GM23338 (cell line): ENCODE results near the gene TWIST2.

Experiments used
- CTCF ChIP-seq, 2 experiments: fragments of 200-600 bp in 1 of 2; sonication (generic) in 1 of 2; conservative IDR thresholded peaks; 2 replicates each; pipeline versions ENCODE4 v1.5.1 to v1.6.1; 2016 to 2017; ENCODE audit warnings: antibody characterized with exemption in 2 of 2, low read depth in 2 of 2, mild to moderate bottlenecking in 2 of 2, moderate library complexity in 1 of 2
- EZH2 ChIP-seq: fragments of 200-600 bp; sonication (generic); IDR thresholded peaks from one replicate; pipeline ENCODE4 v1.8.0; 2017; ENCODE audit warnings: antibody characterized with exemption, mild to moderate bottlenecking, low read depth; ENCODE audit not compliant: unreplicated experiment
- POLR2AphosphoS5 ChIP-seq: IDR thresholded peaks from 2 replicates; pipeline ENCODE4 v1.6.1; 2016; ENCODE audit warnings: antibody characterized with exemption, low read depth

- no peak for TF ChIP-seq POLR2AphosphoS5
- TF ChIP-seq EZH2: no peak
- no peak for TF ChIP-seq CTCF (conservative IDR thresholded peaks at IDR 0.05; ENCODE audit: low read depth in 2 of 2)
Measured at GRCh38 chr2:238875471-238876231, 27.8 kb downstream of the TWIST2 start.
